ENCODE measurements around the gene ZNF211.

GRCh38 chr19:57606931-57607330, 26.0 kb upstream of the ZNF211 start:
- no peak for TF ChIP-seq POLR2A (IDR thresholded peaks at IDR 0.05; ENCODE audit: low read depth, low read length)
- TF ChIP-seq RAD21 (IDR thresholded peaks at IDR 0.05; ENCODE audit: insufficient read depth, low read depth, low read length) = no peak
- no peak for TF ChIP-seq CTCF (IDR thresholded peaks at IDR 0.05 in 2 of 3, conservative IDR thresholded peaks at IDR 0.05 in 1 of 3; ENCODE audit: control insufficient read depth in 2 of 3, extremely low read depth in 1 of 3, insufficient read depth in 1 of 3, low read depth in 3 of 3, low read length in 3 of 3)
- no peak for TF ChIP-seq MAX (IDR thresholded peaks at IDR 0.05; ENCODE audit: low read depth, low read length)
- TF ChIP-seq BACH1 (IDR thresholded peaks at IDR 0.05; ENCODE audit: borderline replicate concordance) = no peak
